RWPE2 (cell line): ENCODE data around the gene PRDM16.

Experiments used
- ATAC-seq: fragments of 200-7000 bp; cut with Tn5 transposase; 3 replicates; pipeline ENCODE4 v1.9.1; 2021; ENCODE audit warnings: low read depth
- DNase-seq: peaks from one replicate; pipeline ENCODE4 v3.0.0-alpha.2; 2020; ENCODE audit warnings: low spot score
- H3K27ac ChIP-seq: fragments of 450-650 bp; 2 replicates; pipeline ENCODE4 v1.5.1; 2017; ENCODE audit warnings: mild to moderate bottlenecking; ENCODE audit not compliant: poor library complexity, severe bottlenecking
- H3K27me3 ChIP-seq: fragments of 250-450 bp; sonication (Bioruptor Pico); 2 replicates; pipeline ENCODE4 v1.5.1; 2021; ENCODE audit warnings: mild to moderate bottlenecking, moderate library complexity; ENCODE audit not compliant: insufficient read depth, poor library complexity, severe bottlenecking
- H3K36me3 ChIP-seq: fragments of 250-450 bp; sonication (Bioruptor Pico); 2 replicates; pipeline ENCODE4 v1.5.1; 2020; ENCODE audit warnings: low read depth, mild to moderate bottlenecking, moderate library complexity
- H3K4me1 ChIP-seq: fragments of 250-450 bp; sonication (Bioruptor Pico); 2 replicates; pipeline ENCODE4 v1.5.1; 2021; ENCODE audit warnings: mild to moderate bottlenecking, moderate library complexity; ENCODE audit not compliant: insufficient read depth, poor library complexity, severe bottlenecking
- H3K4me3 ChIP-seq: fragments of 250-450 bp; sonication (Bioruptor Pico); 2 replicates; pipeline ENCODE4 v1.5.1; 2021; ENCODE audit warnings: mild to moderate bottlenecking, moderate library complexity; ENCODE audit not compliant: severe bottlenecking
- H3K9me3 ChIP-seq: fragments of 250-450 bp; sonication (Bioruptor Pico); 2 replicates; pipeline ENCODE4 v1.5.1; 2021; ENCODE audit warnings: mild to moderate bottlenecking, moderate library complexity; ENCODE audit not compliant: severe bottlenecking
- CTCF ChIP-seq: fragments of 450-650 bp; IDR thresholded peaks from one replicate; pipeline ENCODE4 v1.5.1; 2017; ENCODE audit warnings: mild to moderate bottlenecking, moderate library complexity; ENCODE audit not compliant: poor library complexity, severe bottlenecking

Gene PRDM16

GRCh38 chr1:3442331-3442730 lies 373.3 kb downstream of the PRDM16 start:
- no peaks in the 10 kb centered on the region for H3K36me3 ChIP-seq
- H3K9me3 ChIP-seq, result no peaks in the 10 kb centered on the region
- no peak overlapping the region for H3K4me3 ChIP-seq
- ATAC-seq, result no peak
- TF ChIP-seq CTCF, result no peak
- H3K4me1 ChIP-seq, result no peaks in the 10 kb centered on the region
- DNase-seq, result no peak
- no peak overlapping the region for H3K27ac ChIP-seq
- H3K27me3 ChIP-seq, result peaks cover 18% of the 10 kb centered on the region

DNA sequence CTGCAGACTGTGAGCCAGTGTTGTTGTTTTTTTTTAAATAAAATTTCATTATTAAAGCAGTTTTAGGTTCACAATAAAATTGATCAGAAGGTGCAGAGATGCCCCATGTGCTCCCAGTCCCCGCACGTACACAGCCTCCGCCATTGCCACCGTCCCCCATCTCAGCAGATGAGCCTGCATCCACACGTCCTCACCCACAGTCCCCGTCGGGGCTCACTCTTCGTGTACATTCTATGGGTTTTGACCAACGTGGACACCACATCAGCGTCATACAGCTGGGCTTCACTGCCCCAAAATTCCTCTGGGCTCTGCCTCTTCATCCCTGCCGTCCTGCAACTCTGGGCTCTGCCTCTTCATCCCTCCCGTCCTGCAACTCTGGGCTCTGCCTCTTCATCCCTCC lies 373.9 kb downstream of the PRDM16 start:
- ATAC-seq, result no peak
- Histone ChIP-seq H3K27ac (no peak overlapping the region), H3K4me1 (no peaks in the 10 kb centered on the region), H3K9me3 (no peaks in the 10 kb centered on the region), H3K4me3 (no peak overlapping the region), H3K36me3 (no peaks in the 10 kb centered on the region), H3K27me3 (peaks cover 18% of the 10 kb centered on the region)
- no peak for DNase-seq
- no peak for TF ChIP-seq CTCF

DNA sequence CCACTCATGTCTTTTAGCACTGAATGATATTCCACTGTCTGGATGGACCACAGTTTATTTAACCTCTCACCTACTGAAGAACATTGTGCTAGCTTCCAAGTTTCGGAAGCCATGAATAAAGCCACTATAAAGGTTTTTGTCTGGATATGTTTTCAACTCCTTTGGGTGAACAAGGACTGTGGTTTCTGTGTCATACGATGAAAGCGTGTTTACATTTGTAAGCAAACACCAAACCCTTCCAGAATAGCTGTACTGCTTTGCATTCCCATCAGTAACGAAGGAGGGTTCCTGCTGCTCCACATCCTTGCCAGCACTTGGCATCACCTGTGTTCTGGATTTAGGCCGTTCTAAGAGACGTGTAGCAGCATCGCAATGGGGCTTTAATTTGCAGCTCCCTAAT lies 374.8 kb downstream of the PRDM16 start:
- DNase-seq, result no peak
- Histone ChIP-seq H3K27ac (no peak overlapping the region), H3K4me3 (no peak overlapping the region), H3K36me3 (no peaks in the 10 kb centered on the region), H3K9me3 (no peaks in the 10 kb centered on the region), H3K4me1 (no peaks in the 10 kb centered on the region), H3K27me3 (peaks cover 18% of the 10 kb centered on the region)
- TF ChIP-seq CTCF, result no peak
- ATAC-seq, result no peak

DNA sequence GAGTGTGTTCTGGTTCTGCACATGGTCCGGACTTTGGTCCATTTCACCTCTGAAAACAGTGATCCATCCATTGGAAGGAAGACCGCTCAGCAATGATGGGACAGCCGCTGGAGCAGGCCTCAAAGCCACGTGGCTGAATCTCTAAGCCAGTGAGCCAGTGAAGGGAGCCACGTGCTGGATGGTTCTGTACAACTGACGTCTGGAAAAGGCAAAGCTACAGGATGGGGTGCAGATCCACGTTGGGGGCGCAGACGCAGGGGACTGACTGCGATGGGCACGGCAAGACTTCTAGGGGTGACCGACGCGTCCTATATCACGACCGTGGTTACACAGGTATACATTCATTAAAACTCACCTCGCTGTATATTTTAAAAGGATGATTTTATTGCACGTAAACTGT lies 375.3 kb downstream of the PRDM16 start:
- TF ChIP-seq CTCF, result no peak

GRCh38 chr1:3444736-3445135 lies 375.7 kb downstream of the PRDM16 start:
- Histone ChIP-seq H3K36me3 (no peaks in the 10 kb centered on the region), H3K4me1 (no peaks in the 10 kb centered on the region), H3K4me3 (no peak overlapping the region), H3K9me3 (no peaks in the 10 kb centered on the region), H3K27me3 (peaks cover 18% of the 10 kb centered on the region), H3K27ac (no peak overlapping the region)
- TF ChIP-seq CTCF, result no peak
- ATAC-seq (no peak), DNase-seq (no peak)

More for the DNA sequence above, 375.3 kb downstream of the PRDM16 start:
- Histone ChIP-seq H3K36me3 (no peaks in the 10 kb centered on the region), H3K27ac (no peak overlapping the region), H3K9me3 (no peaks in the 10 kb centered on the region), H3K4me3 (no peak overlapping the region), H3K27me3 (peaks cover 18% of the 10 kb centered on the region), H3K4me1 (no peaks in the 10 kb centered on the region)
- DNase-seq, result no peak
- no peak for ATAC-seq
